ENCODE measurements around the gene KLHL3. TPM values are rescaled to one million over a fixed set of nuclear protein-coding genes. Genes with fewer than 3 reads are reported as not detected.

The KLHL3 gene
- total RNA-seq, 2 experiments from 2014 or later, result 16.3 to 21.2 TPM

DNA sequence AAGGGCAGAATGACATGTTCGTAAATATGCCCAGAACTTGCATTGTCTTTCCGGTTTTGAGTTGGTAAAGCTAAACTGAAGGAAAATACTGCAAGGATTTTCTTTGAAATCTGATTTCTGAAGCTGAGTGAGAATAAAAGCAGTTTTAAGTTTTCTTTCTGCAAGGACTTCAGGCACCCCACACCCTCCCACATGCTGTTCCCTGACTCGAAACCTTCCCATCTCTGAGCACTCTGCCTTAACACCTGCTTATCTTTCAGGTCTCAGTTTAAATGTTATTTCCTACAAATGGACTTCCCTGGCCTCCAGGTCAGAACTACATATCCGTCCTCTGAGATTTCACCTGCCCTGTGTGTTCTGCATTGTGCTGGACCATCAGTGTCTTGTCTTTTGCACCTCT, 93.8 kb downstream of the KLHL3 start:
- peaks cover 9% of the 10 kb centered on the region for H3K36me3 Mint-ChIP-seq

DNA sequence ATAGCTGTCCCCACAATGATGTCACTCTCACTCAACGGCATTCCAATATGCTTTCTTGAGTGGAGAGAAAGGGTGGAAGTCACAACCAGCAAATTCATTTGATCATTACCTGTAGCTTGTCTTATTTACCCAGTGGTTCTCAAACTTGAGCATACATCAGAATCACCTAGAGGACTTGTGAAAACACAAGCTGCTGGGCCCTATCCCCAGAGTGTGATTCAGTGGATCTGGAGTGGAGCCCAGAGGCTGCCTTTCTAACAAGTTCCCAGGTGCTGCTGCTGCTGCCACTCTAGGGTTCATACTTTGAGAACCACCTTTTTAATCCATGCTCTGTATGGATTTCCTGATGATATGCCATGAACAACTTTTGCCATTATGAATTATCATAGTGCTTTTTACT, 94.7 kb downstream of the KLHL3 start:
- Mint-ChIP-seq H3K36me3 (peaks cover 4% of the 10 kb centered on the region), H3K4me3 (no peak overlapping the region), H3K27me3 (no peaks in the 10 kb centered on the region), H3K9me3 (peaks cover 1% of the 10 kb centered on the region), H3K27ac (no peak overlapping the region), H3K4me1 (no peaks in the 10 kb centered on the region)
- POLR2A ChIA-PET, result no interaction called here
- no peak for DNase-seq
- no peak for ATAC-seq (ENCODE audit: low read depth)

More for the DNA sequence above, 93.8 kb downstream of the KLHL3 start:
- H3K27ac Mint-ChIP-seq, result no peak overlapping the region
- H3K27me3 Mint-ChIP-seq, result no peaks in the 10 kb centered on the region
- POLR2A ChIA-PET, result no interaction called here
- no peak overlapping the region for H3K4me3 Mint-ChIP-seq
- DNase-seq, result no peak
- peaks cover 1% of the 10 kb centered on the region for H3K9me3 Mint-ChIP-seq
- H3K4me1 Mint-ChIP-seq, result no peaks in the 10 kb centered on the region
- no peak for ATAC-seq (ENCODE audit: low read depth)

DNA sequence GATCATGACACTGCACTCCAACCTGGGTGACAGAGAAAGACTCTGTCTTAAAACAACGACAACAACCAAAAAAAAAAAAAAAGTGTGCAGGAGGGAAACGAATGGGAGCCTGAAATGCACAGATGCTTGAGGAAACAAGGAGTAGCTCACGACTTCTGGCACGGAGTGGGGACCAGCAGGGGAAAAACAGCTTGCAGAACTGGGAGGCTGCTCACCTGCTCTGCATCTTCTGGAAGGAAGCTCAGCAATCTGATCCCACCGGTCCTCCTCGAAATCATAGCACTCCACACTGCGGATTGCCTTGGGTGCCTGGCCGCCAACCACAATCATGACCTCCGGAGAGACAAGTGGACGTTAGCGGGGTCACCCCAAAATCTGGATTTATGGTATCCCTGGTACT, 96.2 kb downstream of the KLHL3 start:
- Mint-ChIP-seq H3K27me3 (no peaks in the 10 kb centered on the region), H3K4me1 (no peaks in the 10 kb centered on the region), H3K9me3 (peaks cover under 1% of the 10 kb centered on the region), H3K36me3 (peaks cover 1% of the 10 kb centered on the region), H3K27ac (no peak overlapping the region), H3K4me3 (no peak overlapping the region)
- DNase-seq, result no peak
- POLR2A ChIA-PET, result interaction anchor here (0.6 kb wide), 1 partner anchor 110 kb away, joined by 4 read pairs; no protein-coding TSS in a partner anchor
- no peak for ATAC-seq (ENCODE audit: low read depth)

DNA sequence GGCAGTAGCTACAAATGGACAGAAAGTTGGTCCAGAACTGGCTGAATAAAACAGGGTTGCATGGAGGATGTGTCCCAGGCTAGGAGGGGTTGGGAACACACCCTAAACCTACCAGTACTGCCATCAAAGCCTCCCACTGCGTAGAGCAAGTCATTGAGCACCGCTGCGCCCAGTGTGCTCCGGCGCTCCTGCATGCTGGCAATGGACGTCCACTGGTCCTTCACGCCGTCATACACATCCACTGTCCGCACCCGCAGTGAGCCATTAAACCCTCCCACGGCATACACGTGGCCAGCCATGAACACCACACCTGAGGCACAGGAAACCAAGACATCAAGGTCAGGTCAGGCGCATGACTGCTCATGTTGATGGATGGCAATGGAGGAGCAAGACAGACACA, 97.0 kb downstream of the KLHL3 start:
- POLR2A ChIA-PET, result no interaction called here
- Mint-ChIP-seq H3K9me3 (no peaks in the 10 kb centered on the region), H3K36me3 (peaks cover 1% of the 10 kb centered on the region), H3K4me1 (no peaks in the 10 kb centered on the region), H3K4me3 (no peak overlapping the region), H3K27ac (no peak overlapping the region), H3K27me3 (no peaks in the 10 kb centered on the region)
- no peak for DNase-seq
- no peak for ATAC-seq (ENCODE audit: low read depth)

DNA sequence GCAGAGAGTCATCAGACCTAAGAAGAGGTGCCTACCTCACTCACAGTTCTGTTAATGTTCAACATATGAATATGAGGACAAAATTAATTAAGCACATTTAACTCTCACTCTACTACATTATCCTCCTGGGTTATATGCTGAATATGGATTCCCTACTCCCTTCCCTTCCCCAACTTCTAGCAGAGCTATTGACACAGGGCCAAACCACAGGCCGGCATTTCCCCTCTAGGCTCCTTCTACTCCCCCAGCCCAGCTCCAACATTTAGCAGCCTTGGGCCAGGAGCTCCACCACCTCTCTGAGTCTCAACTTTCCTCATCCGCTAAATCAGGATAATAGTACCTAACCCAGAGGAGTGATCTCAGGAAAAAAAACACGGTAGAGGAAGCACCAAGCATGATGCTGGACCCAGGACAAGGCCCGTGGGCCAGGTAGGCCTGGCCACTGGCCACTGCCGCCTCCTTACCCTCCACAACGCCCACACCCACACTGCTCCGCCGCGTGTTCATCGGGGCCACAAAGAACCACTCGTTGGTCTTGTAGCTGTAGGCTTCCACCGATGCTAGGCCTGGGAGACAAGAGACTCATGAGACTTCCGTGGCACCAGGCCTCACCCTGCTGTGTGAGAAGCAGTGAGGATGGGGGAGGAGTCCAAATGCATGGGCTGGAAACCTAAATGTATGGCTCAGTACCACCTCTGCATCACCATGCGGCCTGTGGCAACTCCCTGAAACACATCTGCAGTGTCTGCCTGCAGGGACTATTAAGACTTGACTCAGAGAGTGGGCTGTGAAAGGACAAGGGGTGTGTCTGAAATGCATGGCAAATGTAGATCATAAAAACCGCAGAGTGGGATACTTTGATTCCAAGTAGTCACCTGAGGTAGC, 98.8 kb downstream of the KLHL3 start:
- H3K9me3 Mint-ChIP-seq, result no peaks in the 10 kb centered on the region
- no peak overlapping the region for H3K4me3 Mint-ChIP-seq
- no peak overlapping the region for H3K27ac Mint-ChIP-seq
- H3K36me3 Mint-ChIP-seq, result peaks cover 1% of the 10 kb centered on the region
- DNase-seq, result no peak
- H3K27me3 Mint-ChIP-seq, result no peaks in the 10 kb centered on the region
- ATAC-seq (ENCODE audit: low read depth), result no peak
- POLR2A ChIA-PET, result no interaction called here
- peaks cover 3% of the 10 kb centered on the region for H3K4me1 Mint-ChIP-seq

DNA sequence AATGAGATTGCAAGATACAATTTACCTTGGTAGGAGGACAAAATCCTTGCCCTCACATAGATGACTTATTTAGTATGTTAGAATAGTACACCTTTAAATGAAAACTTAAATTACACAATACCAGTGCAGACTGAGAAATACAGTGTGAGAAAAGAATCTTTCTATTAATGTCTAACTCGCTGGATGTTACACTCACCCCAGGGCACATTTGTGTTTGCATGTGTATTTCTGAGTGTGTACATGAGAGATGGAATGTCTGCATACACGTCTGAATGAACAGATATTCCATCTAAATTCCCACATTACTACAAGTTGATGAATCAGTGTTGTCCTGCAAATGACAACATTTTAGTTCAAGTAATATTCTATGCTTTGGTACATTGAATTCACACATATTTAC, 99.8 kb downstream of the KLHL3 start:
- no peak overlapping the region for H3K4me3 Mint-ChIP-seq
- no peak overlapping the region for H3K27ac Mint-ChIP-seq
- H3K36me3 Mint-ChIP-seq, result peaks cover 1% of the 10 kb centered on the region
- H3K9me3 Mint-ChIP-seq, result no peaks in the 10 kb centered on the region
- peaks cover 3% of the 10 kb centered on the region for H3K4me1 Mint-ChIP-seq
- POLR2A ChIA-PET, result no interaction called here
- H3K27me3 Mint-ChIP-seq, result no peaks in the 10 kb centered on the region
- ATAC-seq (ENCODE audit: low read depth) (no peak), DNase-seq (no peak)

DNA sequence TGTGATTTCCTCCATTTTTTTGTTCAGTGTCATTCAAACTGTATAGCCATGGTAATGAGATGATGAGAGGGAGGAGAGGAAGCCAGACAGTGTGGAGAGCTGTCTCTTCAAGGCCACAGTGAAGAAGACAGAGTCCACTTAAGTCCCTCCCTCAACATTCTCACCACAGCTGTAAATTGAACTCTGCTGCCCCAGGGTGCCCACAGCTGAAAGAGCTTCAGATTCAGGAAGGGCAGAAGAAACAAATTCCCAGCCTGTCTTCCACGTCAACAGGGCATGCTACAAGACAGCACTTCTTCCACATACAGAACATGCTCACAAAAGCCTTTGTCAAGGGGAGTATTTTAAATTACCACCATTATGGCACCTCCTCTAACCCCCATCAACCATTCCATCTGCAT, 100.4 kb downstream of the KLHL3 start:
- Mint-ChIP-seq H3K27me3 (no peaks in the 10 kb centered on the region), H3K36me3 (peaks cover 1% of the 10 kb centered on the region), H3K9me3 (no peaks in the 10 kb centered on the region), H3K4me1 (peaks cover 3% of the 10 kb centered on the region), H3K27ac (no peak overlapping the region), H3K4me3 (no peak overlapping the region)
- no peak for DNase-seq
- POLR2A ChIA-PET, result no interaction called here
- ATAC-seq (ENCODE audit: low read depth), result no peak

DNA sequence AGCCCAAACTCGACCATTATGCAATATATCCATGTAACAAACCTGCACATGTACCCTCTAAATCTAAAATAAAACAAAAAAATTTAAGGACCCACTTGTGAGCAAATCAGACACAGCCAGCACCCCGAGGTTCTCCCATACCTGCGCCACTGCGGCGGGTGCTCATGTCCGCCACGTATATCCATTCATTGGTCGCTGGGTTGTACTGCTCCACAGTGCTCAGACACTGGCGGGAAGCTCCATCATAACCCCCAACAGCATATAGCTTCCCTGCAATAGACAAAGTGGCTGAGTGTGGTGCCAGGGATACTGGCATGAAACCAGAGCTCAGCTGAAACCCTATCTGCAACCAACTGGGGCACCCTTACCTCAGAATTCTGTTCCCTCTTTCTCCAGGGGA, 102.0 kb downstream of the KLHL3 start:
- POLR2A ChIA-PET, result no interaction called here
- no peak for DNase-seq
- Mint-ChIP-seq H3K36me3 (peaks cover 1% of the 10 kb centered on the region), H3K9me3 (no peaks in the 10 kb centered on the region), H3K27ac (no peak overlapping the region), H3K4me1 (peaks cover 3% of the 10 kb centered on the region), H3K4me3 (no peak overlapping the region), H3K27me3 (no peaks in the 10 kb centered on the region)
- no peak for ATAC-seq (ENCODE audit: low read depth)

DNA sequence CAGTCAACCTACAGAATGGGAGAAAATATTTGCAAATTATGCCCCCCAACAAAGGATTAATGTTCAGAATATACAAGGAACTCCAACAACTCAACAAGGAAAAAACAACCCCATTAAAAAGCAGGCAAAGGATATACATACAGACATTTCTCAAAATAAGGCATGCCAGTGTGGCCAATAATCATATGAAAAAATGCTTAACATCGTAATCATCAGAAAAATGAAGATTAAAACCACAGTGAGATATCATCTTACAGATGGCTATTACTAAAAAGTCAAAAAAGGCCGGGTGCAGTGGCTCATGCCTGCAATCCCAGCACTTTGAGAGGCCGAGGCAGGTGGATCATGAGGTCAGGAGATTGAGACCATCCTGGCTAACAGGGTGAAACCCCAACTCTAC, 103.2 kb downstream of the KLHL3 start:
- no peaks in the 10 kb centered on the region for H3K27me3 Mint-ChIP-seq
- peaks cover 3% of the 10 kb centered on the region for H3K4me1 Mint-ChIP-seq
- no peaks in the 10 kb centered on the region for H3K9me3 Mint-ChIP-seq
- ATAC-seq (ENCODE audit: low read depth) (no peak), DNase-seq (no peak)
- H3K27ac Mint-ChIP-seq, result no peak overlapping the region
- POLR2A ChIA-PET, result no interaction called here
- H3K36me3 Mint-ChIP-seq, result no peaks in the 10 kb centered on the region
- H3K4me3 Mint-ChIP-seq, result no peak overlapping the region

DNA sequence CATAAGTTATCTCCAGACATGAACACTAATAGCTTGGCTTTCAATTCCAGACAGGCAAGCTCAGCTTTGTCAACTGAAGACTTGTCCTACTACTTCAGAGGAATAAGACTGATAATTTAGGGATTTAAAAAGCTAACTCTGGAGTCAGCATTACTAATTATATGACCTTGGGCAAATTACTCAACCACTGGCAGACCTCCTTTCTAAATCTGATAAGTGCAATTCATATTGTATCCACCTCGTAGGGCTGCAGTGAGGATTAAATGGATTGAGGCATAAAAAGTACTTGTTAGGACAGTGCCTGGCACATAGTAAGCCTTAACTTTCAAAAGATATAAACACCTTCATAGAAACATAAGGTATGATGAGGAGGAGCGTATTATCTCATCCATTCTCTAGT, 104.4 kb downstream of the KLHL3 start:
- no peak overlapping the region for H3K4me3 Mint-ChIP-seq
- DNase-seq, result no peak
- ATAC-seq (ENCODE audit: low read depth), result no peak
- H3K36me3 Mint-ChIP-seq, result no peaks in the 10 kb centered on the region
- H3K4me1 Mint-ChIP-seq, result peaks cover 3% of the 10 kb centered on the region
- no peak overlapping the region for H3K27ac Mint-ChIP-seq
- H3K27me3 Mint-ChIP-seq, result no peaks in the 10 kb centered on the region
- POLR2A ChIA-PET, result no interaction called here
- no peaks in the 10 kb centered on the region for H3K9me3 Mint-ChIP-seq

DNA sequence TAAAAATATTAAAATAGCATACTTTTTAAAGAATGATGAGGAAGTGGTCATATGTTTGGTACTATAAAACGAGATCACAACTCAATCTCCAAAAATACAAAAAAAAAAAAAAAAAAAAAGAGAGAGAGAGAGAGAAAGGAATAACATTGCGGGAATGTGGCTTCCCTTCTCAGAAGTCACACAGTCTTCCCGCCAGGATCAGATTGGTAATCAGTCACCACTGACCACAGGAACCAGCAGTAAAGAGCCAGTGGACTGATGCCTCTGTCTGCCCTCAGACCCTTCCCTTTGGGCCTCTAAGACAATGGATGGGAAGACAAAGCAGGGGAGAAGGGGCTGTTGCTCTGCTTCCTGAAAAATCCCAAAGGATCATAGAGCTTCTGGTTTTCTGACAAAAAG, 104.9 kb downstream of the KLHL3 start:
- ATAC-seq (ENCODE audit: low read depth) (no peak), DNase-seq (no peak)
- no peaks in the 10 kb centered on the region for H3K27me3 Mint-ChIP-seq
- H3K36me3 Mint-ChIP-seq, result no peaks in the 10 kb centered on the region
- peaks cover 3% of the 10 kb centered on the region for H3K4me1 Mint-ChIP-seq
- POLR2A ChIA-PET, result no interaction called here
- H3K9me3 Mint-ChIP-seq, result no peaks in the 10 kb centered on the region
- H3K4me3 Mint-ChIP-seq, result no peak overlapping the region
- no peak overlapping the region for H3K27ac Mint-ChIP-seq

DNA sequence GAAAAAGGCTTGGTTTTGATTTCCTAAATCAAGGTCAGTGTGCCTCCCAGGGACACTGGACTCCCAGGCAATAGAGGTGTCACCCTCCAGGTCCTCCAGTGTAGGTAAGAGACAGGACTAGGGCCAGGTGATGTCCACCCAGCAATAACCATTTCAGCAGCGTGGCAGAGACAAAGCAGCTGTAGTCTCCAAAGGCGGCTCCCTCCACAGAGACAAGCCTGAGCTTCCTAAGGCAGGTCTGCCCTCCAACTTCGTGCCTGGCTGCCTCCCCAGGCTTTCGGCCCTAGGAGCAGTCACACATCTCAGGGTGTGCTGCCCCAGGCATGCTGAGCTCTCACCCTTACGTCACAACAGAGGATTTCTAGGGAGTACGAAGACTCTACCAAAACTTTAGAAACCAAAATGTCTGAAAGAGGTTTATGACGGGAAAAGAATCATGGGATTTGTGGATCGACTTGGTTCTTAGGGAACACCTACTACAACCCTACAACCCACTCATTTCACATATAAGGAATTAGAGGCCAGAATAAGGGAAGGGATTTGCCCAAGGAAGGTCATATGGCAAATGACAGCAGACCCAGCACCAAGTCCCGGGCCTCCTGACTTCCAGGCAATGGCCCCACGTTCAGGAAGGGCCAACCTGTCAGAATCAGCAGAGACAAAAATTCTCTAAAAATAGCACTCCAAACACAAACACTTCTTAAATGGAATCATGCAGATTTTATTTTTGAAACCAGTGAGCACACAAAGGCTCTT, 105.5 kb downstream of the KLHL3 start:
- DNase-seq, result no peak
- ATAC-seq (ENCODE audit: low read depth), result no peak
- H3K36me3 Mint-ChIP-seq, result no peaks in the 10 kb centered on the region
- POLR2A ChIA-PET, result interaction anchor here (1.7 kb wide), 1 partner anchor 123 kb away, joined by 6 read pairs; no protein-coding TSS in a partner anchor
- no peaks in the 10 kb centered on the region for H3K9me3 Mint-ChIP-seq
- peaks cover 3% of the 10 kb centered on the region for H3K4me1 Mint-ChIP-seq
- H3K27ac Mint-ChIP-seq, result no peak overlapping the region
- H3K4me3 Mint-ChIP-seq, result no peak overlapping the region
- no peaks in the 10 kb centered on the region for H3K27me3 Mint-ChIP-seq

DNA sequence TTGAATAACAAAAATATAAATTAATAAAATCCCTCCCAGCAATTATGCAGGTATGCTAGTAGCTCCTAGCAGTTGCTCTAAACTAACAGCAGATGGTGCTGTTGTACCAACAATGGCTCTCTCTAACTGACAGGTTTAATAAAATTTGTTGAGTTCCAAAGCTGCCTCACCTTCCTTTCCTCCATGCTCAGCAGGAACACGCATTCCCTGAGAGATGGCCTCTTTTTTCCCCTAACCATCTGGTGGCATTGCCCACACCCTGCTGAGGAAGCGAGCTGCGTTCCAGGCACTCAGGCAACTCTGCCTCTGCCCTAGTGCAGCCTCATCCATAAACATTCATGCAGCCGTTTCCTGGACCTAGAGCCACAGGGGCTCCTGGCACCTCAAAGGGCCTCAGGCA, 106.2 kb downstream of the KLHL3 start:
- POLR2A ChIA-PET, result interaction anchor here (1.7 kb wide), 1 partner anchor 124 kb away, joined by 6 read pairs; no protein-coding TSS in a partner anchor
- Mint-ChIP-seq H3K9me3 (no peaks in the 10 kb centered on the region), H3K27ac (no peak overlapping the region), H3K4me1 (peaks cover 3% of the 10 kb centered on the region), H3K27me3 (no peaks in the 10 kb centered on the region), H3K36me3 (peaks cover 2% of the 10 kb centered on the region), H3K4me3 (no peak overlapping the region)
- ATAC-seq (ENCODE audit: low read depth), result peak; percentile 72
- DNase-seq, result peak; percentile 33

DNA sequence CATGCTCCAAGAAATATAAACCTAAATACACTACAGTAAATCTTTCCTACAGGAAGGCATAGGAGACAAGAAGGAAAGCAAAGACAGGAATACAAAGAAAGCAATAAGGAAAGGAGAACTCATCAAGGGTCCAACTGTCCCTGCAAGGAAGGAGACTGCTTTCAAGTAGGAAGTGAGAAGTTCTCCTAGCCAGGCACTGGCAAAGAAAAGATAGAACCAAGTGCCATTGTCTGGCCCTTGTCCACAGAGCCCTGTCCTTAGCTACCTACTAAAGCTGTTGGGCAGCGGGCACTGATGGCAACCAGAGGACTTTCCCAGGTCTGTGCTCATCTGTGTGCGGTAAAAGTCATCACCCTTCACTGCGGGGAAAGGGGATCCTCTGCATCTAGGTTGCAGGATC, 108.2 kb downstream of the KLHL3 start:
- Mint-ChIP-seq H3K4me3 (no peak overlapping the region), H3K4me1 (peaks cover 3% of the 10 kb centered on the region), H3K36me3 (peaks cover 2% of the 10 kb centered on the region), H3K9me3 (no peaks in the 10 kb centered on the region), H3K27ac (no peak overlapping the region), H3K27me3 (no peaks in the 10 kb centered on the region)
- POLR2A ChIA-PET, result no interaction called here
- DNase-seq (no peak), ATAC-seq (ENCODE audit: low read depth) (no peak)
